ENCODE data around the gene FN1. TPM values are rescaled to one million over a fixed set of nuclear protein-coding genes. Genes with fewer than 3 reads are reported as not detected.

The FN1 gene
- total and polyA plus RNA-seq, 12 donors: 44.6 to 322 (median 110) TPM

DNA sequence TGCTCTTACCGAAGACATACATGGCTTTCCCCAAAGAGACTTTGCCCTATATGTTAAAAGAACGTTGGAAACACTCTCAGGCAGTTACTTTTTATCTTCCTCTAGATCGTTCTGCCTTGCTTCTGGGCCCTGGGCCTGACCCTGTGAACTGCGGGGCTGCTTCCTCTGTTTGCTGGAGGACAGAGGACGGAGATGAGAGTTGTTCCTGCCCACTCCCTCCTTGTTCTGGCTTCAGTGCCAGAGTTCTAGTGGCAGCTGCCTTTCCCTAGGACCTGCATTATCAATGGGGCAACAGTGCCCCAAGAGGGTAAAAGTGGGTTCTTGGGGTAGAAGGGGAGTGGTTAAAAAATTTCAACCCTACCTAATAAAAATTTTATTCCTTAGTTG is 6.5 kb upstream of the FN1 start:
- Histone ChIP-seq H3K27me3 (peaks cover 26% of the 10 kb centered on the region), H3K4me3 (no peak overlapping the region), H3K4me1 (replicated peaks in 1 of 2) (no peaks in the 10 kb centered on the region), H3K27ac (no peak overlapping the region), H3K36me3 (replicated peaks in 1 of 2) (no peaks in the 10 kb centered on the region), H3K9me3 (replicated peaks in 1 of 3) (no peaks in the 10 kb centered on the region)
- TF ChIP-seq, protein P1, sequence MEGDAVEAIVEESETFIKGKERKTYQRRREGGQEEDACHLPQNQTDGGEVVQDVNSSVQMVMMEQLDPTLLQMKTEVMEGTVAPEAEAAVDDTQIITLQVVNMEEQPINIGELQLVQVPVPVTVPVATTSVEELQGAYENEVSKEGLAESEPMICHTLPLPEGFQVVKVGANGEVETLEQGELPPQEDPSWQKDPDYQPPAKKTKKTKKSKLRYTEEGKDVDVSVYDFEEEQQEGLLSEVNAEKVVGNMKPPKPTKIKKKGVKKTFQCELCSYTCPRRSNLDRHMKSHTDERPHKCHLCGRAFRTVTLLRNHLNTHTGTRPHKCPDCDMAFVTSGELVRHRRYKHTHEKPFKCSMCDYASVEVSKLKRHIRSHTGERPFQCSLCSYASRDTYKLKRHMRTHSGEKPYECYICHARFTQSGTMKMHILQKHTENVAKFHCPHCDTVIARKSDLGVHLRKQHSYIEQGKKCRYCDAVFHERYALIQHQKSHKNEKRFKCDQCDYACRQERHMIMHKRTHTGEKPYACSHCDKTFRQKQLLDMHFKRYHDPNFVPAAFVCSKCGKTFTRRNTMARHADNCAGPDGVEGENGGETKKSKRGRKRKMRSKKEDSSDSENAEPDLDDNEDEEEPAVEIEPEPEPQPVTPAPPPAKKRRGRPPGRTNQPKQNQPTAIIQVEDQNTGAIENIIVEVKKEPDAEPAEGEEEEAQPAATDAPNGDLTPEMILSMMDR (IDR thresholded peaks at IDR 0.05): no peak
- TF ChIP-seq POLR2A (IDR thresholded peaks at IDR 0.05): no peak
- intact Hi-C loops (cut with DNase I): no loop called here
- DNase-seq: no peak
- 41 to 59% (median 54%) methylated on average over 5 of the region's 5 CpGs for WGBS, 4 donors

DNA sequence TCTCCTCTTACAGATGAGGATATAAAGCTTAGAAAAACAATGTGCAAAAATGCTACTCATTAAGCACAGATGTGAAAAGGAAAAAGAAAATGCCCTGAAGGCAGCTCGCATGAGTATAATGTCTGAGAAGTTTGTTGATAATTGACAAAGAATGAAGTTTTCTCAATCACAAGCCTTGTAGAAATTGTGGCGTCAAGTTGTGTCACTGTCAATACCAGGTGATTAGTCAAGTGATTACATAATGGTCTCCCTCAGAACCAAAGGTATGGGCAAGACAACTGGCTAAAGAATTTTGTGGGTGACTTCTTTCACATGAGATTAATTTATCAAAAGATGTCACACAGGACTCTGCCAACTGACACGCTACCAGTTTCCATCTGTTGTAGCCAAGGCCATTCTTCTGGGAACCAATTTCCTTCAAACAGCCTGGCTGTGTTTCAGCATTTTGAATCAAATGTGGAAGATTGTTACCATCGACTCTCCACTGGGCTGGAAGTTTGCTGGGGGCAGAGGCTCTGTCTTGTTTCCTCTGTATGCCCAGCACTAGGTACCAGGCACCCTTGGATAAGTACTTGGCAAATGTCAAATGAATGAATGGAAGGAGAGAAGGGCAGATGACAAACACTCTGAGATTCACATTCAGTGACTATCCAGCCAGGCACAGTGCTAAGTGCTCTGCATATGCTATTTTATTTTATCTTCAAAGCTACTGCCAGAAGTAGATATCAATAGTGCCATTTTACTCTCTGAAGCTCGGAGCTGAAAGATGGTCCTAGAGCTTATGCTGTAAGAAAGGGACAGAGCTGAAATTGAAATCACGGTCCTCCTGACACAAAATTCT is 5.9 kb upstream of the FN1 start:
- DNase-seq: no peak
- peaks cover 26% of the 10 kb centered on the region for H3K27me3 ChIP-seq
- WGBS, 4 donors: 66 to 72% (median 69%) methylated on average over 6 of the region's 6 CpGs
- intact Hi-C loops (cut with DNase I): no loop called here
- H3K9me3 ChIP-seq (replicated peaks in 1 of 3): no peaks in the 10 kb centered on the region
- H3K27ac ChIP-seq: no peak overlapping the region
- TF ChIP-seq, protein P1 (IDR thresholded peaks at IDR 0.05): no peak
- TF ChIP-seq POLR2A (IDR thresholded peaks at IDR 0.05): no peak
- H3K4me1 ChIP-seq (replicated peaks in 1 of 2): peaks cover 0 to 5% of the 10 kb centered on the region in 2 donors
- no peaks in the 10 kb centered on the region for H3K36me3 ChIP-seq (replicated peaks in 1 of 2)
- H3K4me3 ChIP-seq: no peak overlapping the region

DNA sequence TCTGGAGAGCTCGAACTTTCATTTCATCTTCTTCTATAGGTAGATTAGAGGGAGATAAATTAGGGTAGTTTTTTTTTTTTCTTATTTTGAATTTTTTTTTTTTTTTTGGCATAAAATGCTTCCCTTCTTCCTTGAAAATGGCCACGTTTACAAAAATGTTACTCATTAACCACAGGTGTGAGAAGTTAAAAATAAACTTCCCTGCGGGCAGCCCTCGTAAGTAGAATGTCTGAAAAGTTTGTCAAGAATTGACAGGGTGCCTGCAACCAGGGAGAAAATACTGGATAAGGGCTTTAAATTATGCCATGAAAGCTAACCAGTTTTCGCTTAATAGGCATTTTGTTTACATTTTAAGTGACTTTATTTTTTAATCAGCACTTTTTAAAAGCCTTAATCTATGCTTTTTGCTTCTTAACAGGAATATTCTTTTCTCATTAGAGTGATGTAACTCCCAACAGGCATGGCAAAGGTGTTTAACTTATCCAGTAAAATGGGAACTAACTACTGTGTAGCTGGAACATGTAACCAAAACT is 4.2 kb upstream of the FN1 start:
- intact Hi-C loops (cut with DNase I): no loop called here
- no peaks in the 10 kb centered on the region for H3K36me3 ChIP-seq (replicated peaks in 1 of 2)
- no peak for DNase-seq
- H3K27me3 ChIP-seq: peaks cover 26% of the 10 kb centered on the region
- peaks cover 7 to 17% of the 10 kb centered on the region in 2 donors for H3K4me1 ChIP-seq (replicated peaks in 1 of 2)
- 76 to 91% (median 78%) methylated on average over 5 of the region's 5 CpGs for WGBS, 4 donors
- H3K4me3 ChIP-seq: no peak overlapping the region
- no peaks in the 10 kb centered on the region for H3K9me3 ChIP-seq (replicated peaks in 1 of 3)
- no peak for TF ChIP-seq POLR2A (IDR thresholded peaks at IDR 0.05)
- TF ChIP-seq, protein P1 (IDR thresholded peaks at IDR 0.05): no peak
- no peak overlapping the region for H3K27ac ChIP-seq

DNA sequence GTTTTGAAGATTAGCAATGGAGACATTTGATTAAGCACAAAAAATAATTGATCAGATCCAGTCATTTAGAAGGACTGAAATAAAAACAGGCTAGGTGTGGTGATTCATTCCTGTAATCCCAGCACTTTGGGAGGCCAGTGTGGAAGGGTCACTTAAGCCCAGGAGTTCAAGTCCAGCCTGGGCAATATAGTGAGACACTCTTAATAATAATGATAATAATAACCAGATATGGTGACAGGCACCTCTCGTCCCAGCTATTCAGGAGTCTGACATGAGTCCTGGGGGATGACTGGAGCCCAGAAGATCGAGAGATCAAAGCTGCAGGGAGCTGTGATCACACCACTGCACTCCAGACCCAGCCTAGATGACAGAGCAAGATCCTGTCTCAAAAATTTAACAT is 3.5 kb upstream of the FN1 start:
- intact Hi-C loops (cut with DNase I): no loop called here

More for the DNA sequence above, 3.5 kb upstream of the FN1 start:
- no peak for DNase-seq
- Histone ChIP-seq H3K27me3 (peaks cover 26% of the 10 kb centered on the region), H3K4me1 (replicated peaks in 1 of 2) (peaks cover 7 to 17% of the 10 kb centered on the region in 2 donors), H3K27ac (no peak overlapping the region), H3K9me3 (replicated peaks in 1 of 3) (no peaks in the 10 kb centered on the region), H3K4me3 (no peak overlapping the region), H3K36me3 (replicated peaks in 1 of 2) (no peaks in the 10 kb centered on the region)
- TF ChIP-seq, protein P1 (IDR thresholded peaks at IDR 0.05): no peak
- no peak for TF ChIP-seq POLR2A (IDR thresholded peaks at IDR 0.05)
- whole genome bisulfite sequencing, 4 donors: 52 to 70% (median 61%) methylated on average over 2 of the region's 2 CpGs
